OCI-LY7 (cell line): ENCODE results near the gene SMYD4. TPM values are rescaled to one million over a fixed set of nuclear protein-coding genes. Genes with fewer than 3 reads are reported as not detected.

Source experiments
- BruUV-seq: library from RNA; stranded (reverse); fragments of 400-500 nt; replicated peaks from 2 replicates; lab custom pipeline; 2021; lab: Mats Ljungman, UMichigan
- CTCF ChIA-PET: fragments of 300-600 bp; sonication (Branson Sonifier 250); formaldehyde crosslinking; loops from one replicate; lab custom pipeline; 2022; ENCODE audit warnings: antibody characterized with exemption; ENCODE audit not compliant: unreplicated experiment; lab: Charles Lee
- POLR2A ChIA-PET: fragments of 300-600 bp; sonication (Branson Sonifier 250); formaldehyde crosslinking; loops from one replicate; lab custom pipeline; 2022; ENCODE audit warnings: antibody characterized with exemption; lab: Charles Lee
- DNase-seq: peaks from one replicate; pipeline ENCODE4 v3.0.0-alpha.2; 2015; ENCODE audit warnings: low spot score
- H2AFZ ChIP-seq: fragments of 200-600 bp; sonication (generic), shearing (Covaris generic); 2 replicates; pipeline ENCODE4 v1.6.1; 2014; ENCODE audit warnings: mild to moderate bottlenecking, antibody characterized with exemption, low read length, moderate library complexity
- H3K27ac ChIP-seq: fragments of 200-600 bp; sonication (generic); 2 replicates; pipeline ENCODE4 v1.5.1; 2014; ENCODE audit warnings: mixed run types, low read depth, mild to moderate bottlenecking, moderate library complexity, low read length, inconsistent platforms; ENCODE audit not compliant: poor library complexity, severe bottlenecking
- H3K36me3 ChIP-seq: fragments of 200-600 bp; sonication (generic); 2 replicates; pipeline ENCODE4 v1.6.1; 2014; ENCODE audit warnings: mild to moderate bottlenecking, antibody characterized with exemption, low read length, moderate library complexity, mixed read lengths; ENCODE audit not compliant: insufficient read depth
- H3K4me1 ChIP-seq: fragments of 200-600 bp; sonication (generic); 2 replicates; pipeline ENCODE4 v1.5.1; 2014; ENCODE audit warnings: mild to moderate bottlenecking, low read length; ENCODE audit not compliant: insufficient read depth, poor library complexity, severe bottlenecking
- H3K4me2 ChIP-seq: fragments of 200-600 bp; sonication (generic); 2 replicates; pipeline ENCODE4 v1.6.1; 2014; ENCODE audit warnings: mild to moderate bottlenecking, low read length
- H3K4me3 ChIP-seq: fragments of 200-600 bp; sonication (generic); 2 replicates; pipeline ENCODE4 v1.5.1; 2014; ENCODE audit warnings: mild to moderate bottlenecking, low read depth, low read length; ENCODE audit not compliant: poor library complexity, severe bottlenecking
- H3K79me2 ChIP-seq: fragments of 200-600 bp; sonication (generic); 2 replicates; pipeline ENCODE4 v1.6.1; 2016; ENCODE audit warnings: low read depth, mild to moderate bottlenecking, low read length, moderate library complexity, mixed read lengths; ENCODE audit not compliant: insufficient read depth
- H3K9me2 ChIP-seq: fragments of 200-600 bp; sonication (generic); 2 replicates; pipeline ENCODE4 v1.6.1; 2016; ENCODE audit warnings: mild to moderate bottlenecking, low read length, mixed read lengths; ENCODE audit not compliant: insufficient read depth
- H3K9me3 ChIP-seq: fragments of 200-600 bp; sonication (generic); 2 replicates; pipeline ENCODE4 v1.6.1; 2014; ENCODE audit warnings: mild to moderate bottlenecking, mixed run types, low read length, mixed read lengths
- H4K20me1 ChIP-seq: fragments of 200-600 bp; sonication (generic); 2 replicates; pipeline ENCODE4 v1.6.1; 2014; ENCODE audit warnings: mild to moderate bottlenecking, antibody characterized with exemption, low read length, moderate library complexity, mixed read lengths; ENCODE audit not compliant: insufficient read depth
- CTCF ChIP-seq: fragments of 200-600 bp; sonication (generic); conservative IDR thresholded peaks from 2 replicates; pipeline ENCODE4 v1.5.1; 2014; ENCODE audit warnings: mild to moderate bottlenecking, antibody characterized with exemption, low read length, moderate library complexity, mixed read lengths
- EZH2phosphoT487 ChIP-seq: fragments of 200-600 bp; sonication (generic); IDR thresholded peaks from 2 replicates; pipeline ENCODE4 v1.6.1; 2018; ENCODE audit warnings: low read depth, borderline replicate concordance, mild to moderate bottlenecking, mixed run types, antibody characterized with exemption, low read length, moderate library complexity, mixed read lengths
- intact Hi-C: fragments of 100-400 bp; cut with micrococcal nuclease; formaldehyde crosslinking; loops from one replicate; pipeline ENCODE4 v1.10.0; 2022; ENCODE audit not compliant: unreplicated experiment
- total RNA-seq, 2 experiments: library from RNA; depleted of rRNA in 1 of 2; stranded (reverse); fragments of >200 nt in 1 of 2; shearing (Covaris generic) in 1 of 2; gene quantifications; 2 replicates each; pipeline ENCODE4 v1.2.3, GENCODE V29; 2014 to 2022

Gene SMYD4
- total RNA-seq, 2 experiments from 2014 or later, result 27.5 to 33.5 TPM

- Histone ChIP-seq H3K27ac (no peak overlapping the region), H3K4me3 (no peak overlapping the region), H3K9me2 (no peaks in the 10 kb centered on the region), H4K20me1 (no peaks in the 10 kb centered on the region), H3K9me3 (no peaks in the 10 kb centered on the region), H3K4me1 (no peaks in the 10 kb centered on the region), H3K79me2 (no peaks in the 10 kb centered on the region), H2AFZ (no peak overlapping the region; the same call in 1 of the 2 replicates), H3K4me2 (no peak overlapping the region), H3K36me3 (no peaks in the 10 kb centered on the region)
- intact Hi-C loops, result no loop called here
- BruUV-seq, result no TSS peak
- ChIA-PET POLR2A (no interaction called here), CTCF (no interaction called here)
- no peak for DNase-seq
- TF ChIP-seq EZH2phosphoT487 (no peak), CTCF (no peak)
These were observed 65.4 kb downstream of the SMYD4 start for GRCh38 chr17:1764284-1764683.

- no peaks in the 10 kb centered on the region for H3K9me3 ChIP-seq
- no peaks in the 10 kb centered on the region for H3K79me2 ChIP-seq
- no peaks in the 10 kb centered on the region for H4K20me1 ChIP-seq
- DNase-seq, result no peak
- H3K4me3 ChIP-seq, result no peak overlapping the region
- no peak overlapping the region for H3K27ac ChIP-seq
- intact Hi-C loops, result no loop called here
- H3K9me2 ChIP-seq, result no peaks in the 10 kb centered on the region
- no peak overlapping the region for H3K4me2 ChIP-seq
- H3K36me3 ChIP-seq, result no peaks in the 10 kb centered on the region
- H2AFZ ChIP-seq, result no peak overlapping the region
- ChIA-PET POLR2A (interaction anchor here (0.5 to 0.6 kb wide), 2 partner anchors 39 to 41 kb away, joined by 3 to 4 read pairs; no protein-coding TSS in a partner anchor), CTCF (no interaction called here)
- no peaks in the 10 kb centered on the region for H3K4me1 ChIP-seq
- no TSS peak for BruUV-seq
- no peak for TF ChIP-seq CTCF
- no peak for TF ChIP-seq EZH2phosphoT487
These were observed 66.5 kb downstream of the SMYD4 start for GRCh38 chr17:1762901-1763898.
